Measurements from ENCODE around the gene VKORC1. TPM values are rescaled to one million over a fixed set of nuclear protein-coding genes. Genes with fewer than 3 reads are reported as not detected.

Gene VKORC1
- total and polyA plus RNA-seq, 2 experiments from 2014 or later: 89.6 to 100 TPM

DNA sequence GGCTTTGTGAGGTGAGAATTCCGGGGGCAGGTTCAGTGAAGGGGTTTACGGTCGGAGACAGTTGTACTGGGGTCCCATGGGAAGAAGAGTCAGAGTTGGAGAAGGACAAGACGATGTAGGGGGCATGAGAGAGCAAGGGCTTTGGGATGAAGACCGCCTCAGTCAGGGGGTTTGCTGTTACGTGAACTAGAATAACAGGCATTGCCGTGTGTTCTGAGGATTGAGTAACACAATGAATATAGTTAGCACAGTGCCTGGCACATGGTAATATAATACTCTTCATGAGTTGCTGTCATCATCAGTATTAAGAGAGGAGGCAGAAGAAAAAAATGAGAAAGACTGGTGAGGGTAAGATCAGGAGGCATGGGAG, 19.8 kb downstream of the VKORC1 start:
- Mint-ChIP-seq H3K27ac (peak overlapping the region; percentile 91), H3K27me3 (ENCODE audit: insufficient read depth, low read depth, poor library complexity) (peaks cover 8% of the 10 kb centered on the region), H3K36me3 (ENCODE audit: low read depth) (peaks cover 37% of the 10 kb centered on the region), H3K4me1 (peaks cover 19% of the 10 kb centered on the region), H3K9me3 (no peaks in the 10 kb centered on the region; the same call in 2 of the 3 replicates), H3K4me3 (peak overlapping the region; percentile 92)
- H3K79me2 ChIP-seq (replicated peaks; ENCODE audit: insufficient read depth): peaks cover 52% of the 10 kb centered on the region
- ATAC-seq (no peak), DNase-seq (ENCODE audit: low spot score) (no peak)
- no peaks in the 10 kb centered on the region for H3K9me2 ChIP-seq (ENCODE audit: insufficient read depth)
- peak overlapping the region; percentile 86 for H3K4me2 ChIP-seq
- H3K4me3 ChIP-seq: peak overlapping the region; percentile 90
- H3K4me1 ChIP-seq (ENCODE audit: insufficient read depth): peaks cover 14% of the 10 kb centered on the region
- H3K27ac ChIP-seq (ENCODE audit: low read depth): peak overlapping the region; percentile 96
- H3K36me3 ChIP-seq (ENCODE audit: insufficient read depth): peaks cover 7% of the 10 kb centered on the region; the same call in 1 of the 2 replicates
- H4K20me1 ChIP-seq (replicated peaks; ENCODE audit: insufficient read depth): no peaks in the 10 kb centered on the region; the same call in 1 of the 2 replicates
- H3K27me3 ChIP-seq (ENCODE audit: insufficient read depth): no peaks in the 10 kb centered on the region
- H2AFZ ChIP-seq: no peak overlapping the region
- TF ChIP-seq, protein P1, sequence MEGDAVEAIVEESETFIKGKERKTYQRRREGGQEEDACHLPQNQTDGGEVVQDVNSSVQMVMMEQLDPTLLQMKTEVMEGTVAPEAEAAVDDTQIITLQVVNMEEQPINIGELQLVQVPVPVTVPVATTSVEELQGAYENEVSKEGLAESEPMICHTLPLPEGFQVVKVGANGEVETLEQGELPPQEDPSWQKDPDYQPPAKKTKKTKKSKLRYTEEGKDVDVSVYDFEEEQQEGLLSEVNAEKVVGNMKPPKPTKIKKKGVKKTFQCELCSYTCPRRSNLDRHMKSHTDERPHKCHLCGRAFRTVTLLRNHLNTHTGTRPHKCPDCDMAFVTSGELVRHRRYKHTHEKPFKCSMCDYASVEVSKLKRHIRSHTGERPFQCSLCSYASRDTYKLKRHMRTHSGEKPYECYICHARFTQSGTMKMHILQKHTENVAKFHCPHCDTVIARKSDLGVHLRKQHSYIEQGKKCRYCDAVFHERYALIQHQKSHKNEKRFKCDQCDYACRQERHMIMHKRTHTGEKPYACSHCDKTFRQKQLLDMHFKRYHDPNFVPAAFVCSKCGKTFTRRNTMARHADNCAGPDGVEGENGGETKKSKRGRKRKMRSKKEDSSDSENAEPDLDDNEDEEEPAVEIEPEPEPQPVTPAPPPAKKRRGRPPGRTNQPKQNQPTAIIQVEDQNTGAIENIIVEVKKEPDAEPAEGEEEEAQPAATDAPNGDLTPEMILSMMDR (conservative IDR thresholded peaks at IDR 0.05; ENCODE audit: low read depth in 2 of 2): peak; percentile 7 to 14; a peak in 1 of 4 replicates
- no peak for TF ChIP-seq POLR2AphosphoS5 (IDR thresholded peaks at IDR 0.05; ENCODE audit: low read depth)
- H3F3A ChIP-seq (replicated peaks; ENCODE audit: low read depth): no peaks in the 10 kb centered on the region

DNA sequence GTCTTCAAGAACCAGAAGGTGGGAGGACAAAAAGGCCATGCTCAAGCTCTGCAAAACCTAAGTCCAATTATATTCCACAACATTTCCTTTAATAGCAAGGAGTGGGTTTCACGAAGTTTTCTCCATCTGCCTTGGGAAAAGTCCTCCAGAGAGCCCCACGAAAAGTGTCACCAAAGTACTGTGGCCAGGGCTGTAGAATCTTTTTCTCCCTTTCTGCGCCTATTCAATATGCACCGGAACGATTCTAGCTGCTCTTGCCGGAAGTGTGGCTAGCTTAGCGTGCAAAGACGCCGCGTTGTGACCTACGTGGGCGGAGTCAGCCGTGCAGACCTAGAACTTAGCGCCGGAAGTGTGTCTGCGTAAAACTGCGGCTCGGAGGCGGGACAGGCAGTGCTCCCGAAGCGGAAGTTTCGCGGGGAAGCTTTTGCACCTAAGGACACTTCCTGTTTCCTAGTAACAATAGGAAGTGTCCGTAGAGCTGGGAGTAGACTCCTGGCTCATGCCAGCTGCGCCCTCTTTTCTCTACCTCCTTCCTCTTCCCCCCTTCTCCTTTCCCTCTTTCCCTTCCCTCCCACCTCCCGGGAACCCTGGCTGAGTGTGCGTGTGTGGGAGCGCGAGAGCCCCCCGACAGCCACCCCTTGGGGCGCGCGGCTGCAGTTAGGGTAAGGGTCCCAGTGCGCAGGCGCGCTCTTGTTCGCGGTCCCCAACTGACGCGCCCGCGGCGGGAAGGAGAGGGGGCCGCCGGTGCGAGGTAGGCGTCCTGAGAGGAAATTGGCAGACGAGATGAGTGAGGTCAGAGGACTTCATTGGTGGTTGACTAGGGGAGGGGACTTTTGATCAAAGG, 20.4 kb downstream of the VKORC1 start, which contains the start of the genes ZNF646 and ZNF668:
TSS of gene ZNF646 (plus strand) at position 453 of the 844 bp plus-strand sequence. CDS start 1,903 bp downstream, outside the sequence.
TSS of gene ZNF668 (minus strand) at position 271 of the 844 bp plus-strand sequence. CDS start 9,781 bp downstream, outside the sequence.
- DNase-seq (ENCODE audit: low spot score) (peak; percentile 100), ATAC-seq (peak; percentile 81)
- Histone ChIP-seq H4K20me1 (replicated peaks; ENCODE audit: insufficient read depth) (no peaks in the 10 kb centered on the region; the same call in 1 of the 2 replicates), H3K4me2 (peak within 1 kb of the TSS; percentile 86), H3K9me2 (ENCODE audit: insufficient read depth) (no peaks in the 10 kb centered on the region), H3K79me2 (replicated peaks; ENCODE audit: insufficient read depth) (peaks cover 58% of the 10 kb centered on the region), H2AFZ (peak within 1 kb of the TSS; percentile 98), H3F3A (replicated peaks; ENCODE audit: low read depth) (no peaks in the 10 kb centered on the region), H3K36me3 (ENCODE audit: insufficient read depth) (peaks cover 7% of the 10 kb centered on the region; the same call in 1 of the 2 replicates), H3K27me3 (ENCODE audit: insufficient read depth) (no peaks in the 10 kb centered on the region), H3K27ac (ENCODE audit: low read depth) (peak within 1 kb of the TSS; percentile 96), H3K4me1 (ENCODE audit: insufficient read depth) (peaks cover 14% of the 10 kb centered on the region), H3K4me3 (peak within 1 kb of the TSS; percentile 90)
- Mint-ChIP-seq H3K4me1 (peaks cover 19% of the 10 kb centered on the region), H3K27me3 (ENCODE audit: insufficient read depth, low read depth, poor library complexity) (peaks cover 8% of the 10 kb centered on the region), H3K4me3 (peak within 1 kb of the TSS; percentile 99), H3K27ac (peak within 1 kb of the TSS; percentile 98), H3K36me3 (ENCODE audit: low read depth) (peaks cover 31% of the 10 kb centered on the region), H3K9me3 (no peaks in the 10 kb centered on the region; the same call in 2 of the 3 replicates)
- TF ChIP-seq, protein P2, sequence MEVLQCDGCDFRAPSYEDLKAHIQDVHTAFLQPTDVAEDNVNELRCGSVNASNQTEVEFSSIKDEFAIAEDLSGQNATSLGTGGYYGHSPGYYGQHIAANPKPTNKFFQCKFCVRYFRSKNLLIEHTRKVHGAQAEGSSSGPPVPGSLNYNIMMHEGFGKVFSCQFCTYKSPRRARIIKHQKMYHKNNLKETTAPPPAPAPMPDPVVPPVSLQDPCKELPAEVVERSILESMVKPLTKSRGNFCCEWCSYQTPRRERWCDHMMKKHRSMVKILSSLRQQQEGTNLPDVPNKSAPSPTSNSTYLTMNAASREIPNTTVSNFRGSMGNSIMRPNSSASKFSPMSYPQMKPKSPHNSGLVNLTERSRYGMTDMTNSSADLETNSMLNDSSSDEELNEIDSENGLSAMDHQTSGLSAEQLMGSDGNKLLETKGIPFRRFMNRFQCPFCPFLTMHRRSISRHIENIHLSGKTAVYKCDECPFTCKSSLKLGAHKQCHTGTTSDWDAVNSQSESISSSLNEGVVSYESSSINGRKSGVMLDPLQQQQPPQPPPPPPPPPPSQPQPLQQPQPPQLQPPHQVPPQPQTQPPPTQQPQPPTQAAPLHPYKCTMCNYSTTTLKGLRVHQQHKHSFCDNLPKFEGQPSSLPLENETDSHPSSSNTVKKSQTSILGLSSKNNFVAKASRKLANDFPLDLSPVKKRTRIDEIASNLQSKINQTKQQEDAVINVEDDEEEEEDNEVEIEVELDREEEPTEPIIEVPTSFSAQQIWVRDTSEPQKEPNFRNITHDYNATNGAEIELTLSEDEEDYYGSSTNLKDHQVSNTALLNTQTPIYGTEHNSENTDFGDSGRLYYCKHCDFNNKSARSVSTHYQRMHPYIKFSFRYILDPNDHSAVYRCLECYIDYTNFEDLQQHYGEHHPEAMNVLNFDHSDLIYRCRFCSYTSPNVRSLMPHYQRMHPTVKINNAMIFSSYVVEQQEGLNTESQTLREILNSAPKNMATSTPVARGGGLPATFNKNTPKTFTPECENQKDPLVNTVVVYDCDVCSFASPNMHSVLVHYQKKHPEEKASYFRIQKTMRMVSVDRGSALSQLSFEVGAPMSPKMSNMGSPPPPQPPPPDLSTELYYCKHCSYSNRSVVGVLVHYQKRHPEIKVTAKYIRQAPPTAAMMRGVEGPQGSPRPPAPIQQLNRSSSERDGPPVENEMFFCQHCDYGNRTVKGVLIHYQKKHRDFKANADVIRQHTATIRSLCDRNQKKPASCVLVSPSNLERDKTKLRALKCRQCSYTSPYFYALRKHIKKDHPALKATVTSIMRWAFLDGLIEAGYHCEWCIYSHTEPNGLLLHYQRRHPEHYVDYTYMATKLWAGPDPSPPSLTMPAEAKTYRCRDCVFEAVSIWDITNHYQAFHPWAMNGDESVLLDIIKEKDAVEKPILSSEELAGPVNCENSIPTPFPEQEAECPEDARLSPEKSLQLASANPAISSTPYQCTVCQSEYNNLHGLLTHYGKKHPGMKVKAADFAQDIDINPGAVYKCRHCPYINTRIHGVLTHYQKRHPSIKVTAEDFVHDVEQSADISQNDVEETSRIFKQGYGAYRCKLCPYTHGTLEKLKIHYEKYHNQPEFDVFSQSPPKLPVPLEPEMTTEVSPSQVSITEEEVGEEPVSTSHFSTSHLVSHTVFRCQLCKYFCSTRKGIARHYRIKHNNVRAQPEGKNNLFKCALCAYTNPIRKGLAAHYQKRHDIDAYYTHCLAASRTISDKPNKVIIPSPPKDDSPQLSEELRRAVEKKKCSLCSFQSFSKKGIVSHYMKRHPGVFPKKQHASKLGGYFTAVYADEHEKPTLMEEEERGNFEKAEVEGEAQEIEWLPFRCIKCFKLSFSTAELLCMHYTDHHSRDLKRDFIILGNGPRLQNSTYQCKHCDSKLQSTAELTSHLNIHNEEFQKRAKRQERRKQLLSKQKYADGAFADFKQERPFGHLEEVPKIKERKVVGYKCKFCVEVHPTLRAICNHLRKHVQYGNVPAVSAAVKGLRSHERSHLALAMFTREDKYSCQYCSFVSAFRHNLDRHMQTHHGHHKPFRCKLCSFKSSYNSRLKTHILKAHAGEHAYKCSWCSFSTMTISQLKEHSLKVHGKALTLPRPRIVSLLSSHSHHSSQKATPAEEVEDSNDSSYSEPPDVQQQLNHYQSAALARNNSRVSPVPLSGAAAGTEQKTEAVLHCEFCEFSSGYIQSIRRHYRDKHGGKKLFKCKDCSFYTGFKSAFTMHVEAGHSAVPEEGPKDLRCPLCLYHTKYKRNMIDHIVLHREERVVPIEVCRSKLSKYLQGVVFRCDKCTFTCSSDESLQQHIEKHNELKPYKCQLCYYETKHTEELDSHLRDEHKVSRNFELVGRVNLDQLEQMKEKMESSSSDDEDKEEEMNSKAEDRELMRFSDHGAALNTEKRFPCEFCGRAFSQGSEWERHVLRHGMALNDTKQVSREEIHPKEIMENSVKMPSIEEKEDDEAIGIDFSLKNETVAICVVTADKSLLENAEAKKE (CRISPR knock-in tag; IDR thresholded peaks at IDR 0.05): no peak
- TF ChIP-seq NANOG (IDR thresholded peaks at IDR 0.05; ENCODE audit: borderline replicate concordance) (no peak), POLR2AphosphoS5 (IDR thresholded peaks at IDR 0.05; ENCODE audit: low read depth) (peak; percentile 68; the same call in 1 of the 2 replicates), CREB1 (CRISPR knock-in tag; IDR thresholded peaks at IDR 0.05; ENCODE audit: low read depth) (peak; percentile 89), EZH2 (IDR thresholded peaks at IDR 0.05; ENCODE audit: low read depth, unreplicated experiment) (no peak)
- TF ChIP-seq, protein P3, sequence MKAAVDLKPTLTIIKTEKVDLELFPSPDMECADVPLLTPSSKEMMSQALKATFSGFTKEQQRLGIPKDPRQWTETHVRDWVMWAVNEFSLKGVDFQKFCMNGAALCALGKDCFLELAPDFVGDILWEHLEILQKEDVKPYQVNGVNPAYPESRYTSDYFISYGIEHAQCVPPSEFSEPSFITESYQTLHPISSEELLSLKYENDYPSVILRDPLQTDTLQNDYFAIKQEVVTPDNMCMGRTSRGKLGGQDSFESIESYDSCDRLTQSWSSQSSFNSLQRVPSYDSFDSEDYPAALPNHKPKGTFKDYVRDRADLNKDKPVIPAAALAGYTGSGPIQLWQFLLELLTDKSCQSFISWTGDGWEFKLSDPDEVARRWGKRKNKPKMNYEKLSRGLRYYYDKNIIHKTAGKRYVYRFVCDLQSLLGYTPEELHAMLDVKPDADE (IDR thresholded peaks at IDR 0.05): peak; percentile 88

All from GM23338 (cell line).